Upper lobe of left lung (tissue), 4 donors: ENCODE data around the gene MT1B.

Source experiments
- CTCF ChIP-seq, 6 experiments: fragments of 450-650 bp in 4 of 6; fragments of 200-600 bp in 2 of 6; sonication (generic) in 2 of 6; IDR thresholded peaks; one replicate each; pipeline ENCODE4 v1.5.1; 2016 to 2019; ENCODE audit warnings: antibody characterized with exemption in 6 of 6
- POLR2A ChIP-seq, 4 donors: fragments of 450-650 bp; IDR thresholded peaks; one replicate each; pipeline ENCODE4 v1.5.1; 2016 to 2017; ENCODE audit warnings: antibody characterized with exemption in 4 of 4, mild to moderate bottlenecking in 2 of 4
- POLR2AphosphoS5 ChIP-seq, 2 donors: sonication (generic); formaldehyde crosslinking; IDR thresholded peaks; one replicate each; pipeline ENCODE4 v1.5.1; 2017; ENCODE audit warnings: antibody characterized with exemption in 2 of 2

GRCh38 chr16:56670620-56670934, 18.9 kb downstream of the MT1B start:
- TF ChIP-seq CTCF (IDR thresholded peaks at IDR 0.05) (no peak), POLR2A (IDR thresholded peaks at IDR 0.05) (no peak), POLR2AphosphoS5 (IDR thresholded peaks at IDR 0.05) (no peak)
